IMR-90 (cell line): Measurements from ENCODE around the gene AIRE. TPM values are rescaled to one million over a fixed set of nuclear protein-coding genes. Genes with fewer than 3 reads are reported as not detected.
"Not testable (repeated sequence)": the region's sequence is repeated elsewhere in the genome, so short reads cannot be mapped to it uniquely, and the experiment has no call there.

ENCODE experiments used
- ATAC-seq: fragments of 200-7000 bp; cut with Tn5 transposase; 2 replicates; pipeline ENCODE4 v1.9.1; 2020; ENCODE audit warnings: low read depth, mild to moderate bottlenecking, moderate library complexity
- BruUV-seq: library from RNA; stranded (reverse); fragments of 400-500 nt; replicated peaks from 2 replicates; lab custom pipeline; 2021; lab: Mats Ljungman, UMichigan
- CTCF ChIA-PET: fragments of 300-600 bp; formaldehyde crosslinking; extraction: SDS; loops from one replicate; lab custom pipeline; 2021; ENCODE audit warnings: antibody characterized with exemption; lab: Yijun Ruan, JAX
- POLR2A ChIA-PET: fragments of 300-600 bp; sonication (Branson Sonifier 250); formaldehyde crosslinking; loops from one replicate; lab custom pipeline; 2022; ENCODE audit warnings: antibody characterized with exemption; ENCODE audit not compliant: unreplicated experiment; lab: Charles Lee
- DNase-seq: peaks from one replicate; pipeline ENCODE4 v3.0.0; 2013
- H2AFZ ChIP-seq: replicated peaks from 2 replicates; pipeline ENCODE3; 2013; ENCODE audit warnings: low read length, mild to moderate bottlenecking; ENCODE audit not compliant: poor library complexity
- H2AK5ac ChIP-seq: 2 replicates; pipeline ENCODE4 v1.6.1; 2013; ENCODE audit warnings: low read depth, low read length, inconsistent platforms
- H2AK9ac ChIP-seq: replicated peaks from 2 replicates; pipeline ENCODE3; 2013; ENCODE audit warnings: mild to moderate bottlenecking, low read depth, low read length, moderate library complexity; ENCODE audit not compliant: poor library complexity
- H2BK120ac ChIP-seq: 2 replicates; pipeline ENCODE4 v1.6.1; 2013; ENCODE audit warnings: low read depth, low read length, inconsistent platforms
- H2BK15ac ChIP-seq: 3 replicates; pipeline ENCODE4 v1.6.1; 2013; ENCODE audit warnings: low read depth, low read length, inconsistent platforms
- H2BK20ac ChIP-seq: 2 replicates; pipeline ENCODE4 v1.6.1; 2013; ENCODE audit warnings: low read depth, mild to moderate bottlenecking, inconsistent platforms, low read length, moderate library complexity
- H2BK5ac ChIP-seq: 2 replicates; pipeline ENCODE4 v1.6.1; 2013; ENCODE audit warnings: mild to moderate bottlenecking, low read depth, low read length, inconsistent platforms; ENCODE audit not compliant: poor library complexity, severe bottlenecking
- H3K14ac ChIP-seq: replicated peaks from 2 replicates; pipeline ENCODE4 v1.6.1; 2013; ENCODE audit warnings: low read depth, low read length, inconsistent platforms
- H3K18ac ChIP-seq: 2 replicates; pipeline ENCODE4 v1.6.1; 2013; ENCODE audit warnings: low read depth, low read length, control low read depth
- H3K23ac ChIP-seq: 2 replicates; pipeline ENCODE4 v1.6.1; 2013; ENCODE audit warnings: low read depth, low read length, inconsistent platforms
- H3K27ac ChIP-seq: 2 replicates; pipeline ENCODE4 v1.5.1; 2013; ENCODE audit warnings: mild to moderate bottlenecking, control low read depth, low read length; ENCODE audit not compliant: insufficient read depth
- H3K27me3 ChIP-seq: 2 replicates; pipeline ENCODE4 v1.6.1; 2013; ENCODE audit warnings: low read length; ENCODE audit not compliant: control insufficient read depth, insufficient read depth
- H3K36me3 ChIP-seq: 2 replicates; pipeline ENCODE4 v1.6.1; 2013; ENCODE audit warnings: low read length, mixed read lengths; ENCODE audit not compliant: control insufficient read depth, insufficient read depth
- H3K4ac ChIP-seq: 2 replicates; pipeline ENCODE4 v1.6.1; 2013; ENCODE audit warnings: low read depth, low read length, inconsistent platforms
- H3K4me1 ChIP-seq: 2 replicates; pipeline ENCODE4 v1.6.1; 2013; ENCODE audit warnings: low read length, mixed read lengths; ENCODE audit not compliant: control insufficient read depth, insufficient read depth
- H3K4me2 ChIP-seq: 2 replicates; pipeline ENCODE4 v1.6.1; 2013; ENCODE audit warnings: low read depth, mild to moderate bottlenecking, control low read depth, low read length, moderate library complexity
- H3K4me3 ChIP-seq: 2 replicates; pipeline ENCODE4 v1.5.1; 2013; ENCODE audit warnings: low read depth, mild to moderate bottlenecking, control low read depth, low read length, moderate library complexity; ENCODE audit not compliant: insufficient read depth
- H3K56ac ChIP-seq: 2 replicates; pipeline ENCODE4 v1.6.1; 2013; ENCODE audit warnings: low read length, inconsistent platforms; ENCODE audit not compliant: insufficient read depth; ENCODE audit errors: extremely low read depth
- H3K79me1 ChIP-seq, 2 experiments: 2 replicates each; pipeline ENCODE4 v1.6.1; 2013; ENCODE audit warnings: low read length in 2 of 2, inconsistent platforms in 1 of 2, low read depth in 1 of 2
- H3K9ac ChIP-seq: 2 replicates; pipeline ENCODE4 v1.6.1; 2013; ENCODE audit warnings: low read depth, low read length, control low read depth
- H3K9me1 ChIP-seq: 2 replicates; pipeline ENCODE4 v1.6.1; 2013; ENCODE audit warnings: low read length, inconsistent platforms; ENCODE audit not compliant: insufficient read depth
- H3K9me3 ChIP-seq: 2 replicates; pipeline ENCODE4 v1.6.1; 2013; ENCODE audit warnings: low read length; ENCODE audit not compliant: control insufficient read depth, insufficient read depth
- H4K20me1 ChIP-seq: 2 replicates; pipeline ENCODE4 v1.6.1; 2013; ENCODE audit warnings: low read length, inconsistent platforms; ENCODE audit not compliant: insufficient read depth
- H4K5ac ChIP-seq: 2 replicates; pipeline ENCODE4 v1.6.1; 2013; ENCODE audit warnings: mild to moderate bottlenecking, low read depth, low read length, control low read depth
- H4K8ac ChIP-seq, 2 experiments: 2 replicates each; pipeline ENCODE4 v1.6.1; 2013; ENCODE audit warnings: low read depth in 2 of 2, low read length in 2 of 2, control low read depth in 1 of 2, inconsistent platforms in 1 of 2
- H4K91ac ChIP-seq: 2 replicates; pipeline ENCODE4 v1.6.1; 2013; ENCODE audit warnings: low read depth, low read length, inconsistent platforms; ENCODE audit not compliant: insufficient read depth
- FOS ChIP-seq: fragments of 150-350 bp; IDR thresholded peaks from 2 replicates; pipeline ENCODE4 v1.6.1; 2016; ENCODE audit warnings: low read depth, low read length
- MXI1 ChIP-seq: IDR thresholded peaks from 2 replicates; pipeline ENCODE4 v1.6.1; 2012; ENCODE audit warnings: low read depth, mild to moderate bottlenecking, low read length, moderate library complexity, borderline replicate concordance
- POLR2A ChIP-seq: IDR thresholded peaks from 2 replicates; pipeline ENCODE4 v1.6.1; 2012; ENCODE audit warnings: mild to moderate bottlenecking, low read depth, low read length
- RCOR1 ChIP-seq: IDR thresholded peaks from 2 replicates; pipeline ENCODE4 v1.6.1; 2012; ENCODE audit warnings: mild to moderate bottlenecking, low read length, improper control_type of control experiment; ENCODE audit not compliant: insufficient replicate concordance
- WGBS, 2 experiments: methylation state at CpG; one replicate each; pipeline versions ENCODE4 v1.1.5 to v1.1.7; 2013; ENCODE audit warnings: missing lambda C conversion rate in 2 of 2; ENCODE audit not compliant: insufficient read length in 1 of 2; ENCODE audit errors: extremely low coverage in 2 of 2; 5-methylcytosine and 5-hydroxymethylcytosine counted together
- dilution Hi-C: fragments of 300-500 bp; cut with HindIII; formaldehyde crosslinking; loops from one replicate; pipeline ENCODE4 v1.14.3; 2018; ENCODE audit warnings: low sequenced_read_pairs; ENCODE audit not compliant: unreplicated experiment
- in situ Hi-C: fragments of 300-500 bp; cut with MboI; formaldehyde crosslinking; loops from 3 replicates; pipeline ENCODE4 v1.14.3; 2019; ENCODE audit warnings: low sequenced_read_pairs, inconsistent platforms, mixed read lengths
- intact Hi-C: fragments of 100-400 bp; cut with micrococcal nuclease; formaldehyde crosslinking; loops from 2 replicates; pipeline ENCODE4 v1.10.0; 2022
- polyA plus RNA-seq, 3 experiments: library from polyadenylated mRNA; depleted of rRNA; stranded (reverse); fragments of >200 nt; gene quantifications; 2 replicates each; pipeline ENCODE4 v1.2.3, GENCODE V29; 2012; ENCODE audit warnings: low replicate concordance in 1 of 3
- total RNA-seq: library from RNA; depleted of rRNA; stranded (reverse); fragments of >200 nt; gene quantifications from 2 replicates; pipeline ENCODE4 v1.2.3, GENCODE V29; 2012

The AIRE gene
- total and polyA plus RNA-seq, 2 of the 4 experiments (the other 2 are of a cell fraction), result 0.05 TPM; not detected in 1

- TF ChIP-seq FOS (no peak), POLR2A (peak; percentile 93), RCOR1 (no peak), MXI1 (peak; percentile 80; the same call in 1 of the 2 replicates)
Observed at GRCh38 chr21:44338971-44339910, 53.6 kb downstream of the AIRE start, which contains the start of gene CFAP410 (continued).

- H3K4me2 ChIP-seq, H2AK9ac ChIP-seq, DNase-seq, H2AK5ac ChIP-seq, H2BK20ac ChIP-seq, H3K79me1 ChIP-seq, H3K27ac ChIP-seq, H2AFZ ChIP-seq, CTCF ChIA-PET, H3K9ac ChIP-seq, H3K18ac ChIP-seq, dilution Hi-C loops, H2BK120ac ChIP-seq, intact Hi-C loops, H3K9me3 ChIP-seq, in situ Hi-C loops, H3K9me1 ChIP-seq, H4K91ac ChIP-seq, BruUV-seq, H4K5ac ChIP-seq, ATAC-seq, H3K4me1 ChIP-seq, H2BK15ac ChIP-seq, H2BK5ac ChIP-seq, POLR2A ChIA-PET, H4K20me1 ChIP-seq, H3K56ac ChIP-seq, H3K14ac ChIP-seq, H3K23ac ChIP-seq, H4K8ac ChIP-seq, H3K4me3 ChIP-seq, H3K4ac ChIP-seq, H3K36me3 ChIP-seq: not testable (repeated sequence)
- 65% methylated on average over 9 of the region's 12 CpGs; no CpG with 5 or more reads in 1 of the 2 experiments for WGBS, 2 experiments
- H3K27me3 ChIP-seq, result peaks cover 10% of the 10 kb centered on the region
Observed at GRCh38 chr21:44341726-44342458, 56.2 kb downstream of the AIRE start.

- H3K9ac ChIP-seq, H3K4me2 ChIP-seq, H3K4ac ChIP-seq, H3K56ac ChIP-seq, H2AK5ac ChIP-seq, H3K4me1 ChIP-seq, POLR2A ChIA-PET, H3K27ac ChIP-seq, H3K18ac ChIP-seq, ATAC-seq, H2BK15ac ChIP-seq, H2BK20ac ChIP-seq, H3K9me3 ChIP-seq, H3K23ac ChIP-seq, H2AFZ ChIP-seq, H2BK120ac ChIP-seq, H3K4me3 ChIP-seq, H3K9me1 ChIP-seq, H2BK5ac ChIP-seq, H2AK9ac ChIP-seq, H4K8ac ChIP-seq, H3K36me3 ChIP-seq, BruUV-seq, in situ Hi-C loops, H3K14ac ChIP-seq, DNase-seq, CTCF ChIA-PET, H4K5ac ChIP-seq, dilution Hi-C loops, H4K20me1 ChIP-seq, H3K79me1 ChIP-seq, H4K91ac ChIP-seq, intact Hi-C loops: not testable (repeated sequence)
- 78% methylated on average over 7 of the region's 8 CpGs; no CpG with 5 or more reads in 1 of the 2 experiments for WGBS, 2 experiments
- peaks cover 17% of the 10 kb centered on the region for H3K27me3 ChIP-seq
Observed at GRCh38 chr21:44342981-44343380, 57.3 kb downstream of the AIRE start.
